KBM-7 (cell line): ENCODE measurements around the gene HBZ.
"Not testable (repeated sequence)": the region's sequence is repeated elsewhere in the genome, so short reads cannot be mapped to it uniquely, and the experiment has no call there.

Source experiments
- DNase-seq: peaks from one replicate; pipeline ENCODE4 v3.0.0-alpha.2; 2015
- in situ Hi-C: fragments of 300-500 bp; cut with MboI; formaldehyde crosslinking; loops from 2 replicates; pipeline ENCODE4 v1.14.3; 2020; ENCODE audit warnings: low sequenced_read_pairs, low pct_unique_long_range_greater_than_20kb, mixed read lengths

Gene HBZ

DNA sequence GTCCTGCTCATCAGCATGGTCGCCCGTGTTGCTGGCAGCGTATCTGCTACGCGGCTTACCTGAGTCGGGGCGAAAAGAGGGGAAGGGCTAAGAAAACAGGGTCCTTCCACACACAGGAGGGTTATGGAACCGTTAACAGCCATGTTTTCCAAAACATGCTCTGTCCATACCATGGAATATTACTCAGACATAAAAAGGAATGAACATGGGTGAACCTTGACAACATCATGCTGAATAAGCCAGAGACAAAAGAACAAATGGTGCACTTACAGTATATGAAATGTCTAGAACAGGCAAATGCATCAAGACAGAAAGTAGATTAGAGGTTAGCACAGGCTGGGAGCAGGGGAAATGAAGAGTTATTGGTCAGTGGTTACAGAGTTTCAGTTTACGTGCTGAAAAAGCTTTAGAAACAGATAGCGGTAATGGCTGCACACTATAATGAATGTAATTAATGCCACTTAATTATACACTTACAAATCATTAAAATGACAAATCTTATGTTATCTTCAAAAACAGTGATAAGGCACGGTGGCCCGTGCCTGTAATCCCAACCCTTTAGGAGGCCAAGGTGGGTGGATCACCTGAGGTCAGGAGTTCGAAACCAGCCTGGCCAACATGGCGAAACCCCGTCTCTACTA is 21.8 kb upstream of the HBZ start:
- in situ Hi-C loops = no loop called here
- no peak for DNase-seq

GRCh38 chr16:132120-132519 is 20.3 kb upstream of the HBZ start:
- DNase-seq = no peak
- in situ Hi-C loops = no loop called here

- in situ Hi-C loops = no loop called here
- DNase-seq = no peak
Observed at GRCh38 chr16:133716-134115, 18.7 kb upstream of the HBZ start.

GRCh38 chr16:138049-138417 is 14.4 kb upstream of the HBZ start:
- in situ Hi-C loops = no loop called here

GRCh38 chr16:140175-140857 is 12.1 kb upstream of the HBZ start:
- DNase-seq = no peak
- in situ Hi-C loops = no loop called here

More at GRCh38 chr16:138049-138417, 14.4 kb upstream of the HBZ start:
- no peak for DNase-seq

DNA sequence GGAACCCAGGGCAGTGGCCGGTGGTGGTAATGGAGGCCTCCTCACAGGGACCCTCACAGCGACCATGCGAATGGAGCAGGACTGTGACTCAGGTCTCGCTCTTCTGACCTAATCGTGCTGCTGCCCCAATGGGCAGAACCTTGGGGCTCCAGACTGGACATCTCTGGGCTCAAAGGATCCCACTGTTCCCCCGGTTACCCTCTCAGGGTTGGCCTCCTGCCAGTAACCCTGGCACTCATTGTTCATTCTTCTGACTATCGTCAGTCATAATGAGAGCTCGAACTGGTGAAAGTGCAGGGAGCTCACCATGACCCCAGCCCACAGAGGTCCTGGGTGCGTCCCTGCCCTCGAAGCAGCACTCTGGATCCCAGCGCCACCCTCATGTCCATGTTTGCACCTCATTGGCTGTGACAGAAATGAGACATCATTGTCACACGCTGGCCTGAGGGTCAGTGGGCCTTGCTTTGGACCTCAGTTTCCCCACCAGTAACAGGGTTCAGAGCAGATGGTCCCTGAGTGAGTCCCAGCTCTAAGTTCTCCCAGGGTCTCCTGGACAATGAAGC is 10.0 kb upstream of the HBZ start:
- in situ Hi-C loops = no loop called here
- no peak for DNase-seq

DNA sequence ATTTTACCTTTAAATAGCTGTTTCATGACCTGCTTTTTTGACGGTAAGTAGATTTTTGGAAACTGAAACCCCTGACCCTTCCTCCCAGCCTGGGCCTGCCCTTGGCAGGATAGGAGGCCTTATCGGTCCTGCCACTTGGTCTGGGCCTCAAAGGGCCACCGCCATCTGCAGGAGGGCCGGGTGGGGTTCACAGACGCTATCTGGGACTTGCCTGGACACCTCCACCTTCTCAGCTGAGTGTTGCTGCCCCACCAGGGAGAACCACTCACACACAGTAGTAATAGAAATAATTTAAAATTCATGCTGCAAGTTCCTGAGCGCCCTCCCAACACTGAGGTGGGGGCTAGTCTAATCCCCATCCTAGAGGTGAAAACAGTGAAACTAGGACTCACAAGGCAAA is 9.4 kb upstream of the HBZ start:
- in situ Hi-C loops = no loop called here
- DNase-seq = no peak

GRCh38 chr16:143456-143855 is 9.0 kb upstream of the HBZ start:
- no peak for DNase-seq
- in situ Hi-C loops = no loop called here

DNA sequence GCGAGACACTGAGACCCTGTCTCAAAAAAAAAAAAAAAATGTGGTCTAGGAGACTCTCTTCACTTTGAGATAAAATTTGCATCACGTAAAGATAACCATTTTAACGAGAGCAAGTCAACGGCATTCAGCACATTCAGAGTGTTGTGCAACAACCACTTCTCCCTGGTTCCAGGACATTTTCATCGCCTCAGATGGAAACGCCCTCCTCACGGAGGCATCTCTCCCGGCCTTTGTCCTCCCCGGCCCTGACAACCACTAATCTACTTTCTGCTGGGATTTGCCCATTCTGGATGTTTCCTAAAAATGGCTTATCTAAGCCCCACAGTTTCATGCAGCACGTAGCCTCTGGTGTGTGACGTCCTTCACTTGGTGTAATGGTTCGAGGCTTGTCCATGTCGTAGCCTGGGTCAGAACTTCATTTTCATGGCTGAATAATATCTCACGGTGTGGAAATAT is 7.6 kb upstream of the HBZ start:
- no peak for DNase-seq
- in situ Hi-C loops = no loop called here

- no peak for DNase-seq
Observed at GRCh38 chr16:146646-147045, 5.8 kb upstream of the HBZ start.

DNA sequence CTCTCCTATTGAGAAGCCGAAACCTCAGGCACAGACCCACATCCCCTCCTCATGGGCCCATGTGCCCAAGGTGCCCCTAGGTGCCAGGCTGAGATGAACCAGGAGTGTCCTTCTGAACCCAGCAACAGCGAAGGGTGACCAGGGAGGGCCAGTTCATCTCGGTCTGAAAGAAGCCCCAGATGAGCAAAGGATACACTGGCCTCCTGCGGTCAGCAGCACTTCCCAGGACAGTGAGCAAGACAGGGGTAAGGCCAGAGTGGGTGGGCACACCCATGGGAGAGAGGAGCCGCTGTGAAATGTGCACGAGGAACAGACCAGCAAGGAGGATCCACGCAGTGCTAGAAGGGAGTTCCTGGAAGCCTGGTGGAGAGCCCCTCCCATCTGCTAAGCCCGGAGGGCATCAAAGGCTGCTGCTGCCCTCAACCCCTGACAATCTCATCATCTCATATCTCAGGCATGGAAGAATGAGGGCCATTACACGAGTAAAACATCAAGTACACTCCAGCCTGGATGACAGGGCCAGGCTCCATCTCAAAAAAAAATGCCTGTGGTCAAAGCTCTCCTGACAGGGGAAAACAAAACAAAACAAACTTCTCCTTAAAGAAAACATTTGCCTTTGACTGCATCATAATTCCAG is 3.3 kb upstream of the HBZ start:
- in situ Hi-C loops = no loop called here
- DNase-seq = no peak

More at GRCh38 chr16:146646-147045, 5.8 kb upstream of the HBZ start:
- in situ Hi-C loops = no loop called here

DNA sequence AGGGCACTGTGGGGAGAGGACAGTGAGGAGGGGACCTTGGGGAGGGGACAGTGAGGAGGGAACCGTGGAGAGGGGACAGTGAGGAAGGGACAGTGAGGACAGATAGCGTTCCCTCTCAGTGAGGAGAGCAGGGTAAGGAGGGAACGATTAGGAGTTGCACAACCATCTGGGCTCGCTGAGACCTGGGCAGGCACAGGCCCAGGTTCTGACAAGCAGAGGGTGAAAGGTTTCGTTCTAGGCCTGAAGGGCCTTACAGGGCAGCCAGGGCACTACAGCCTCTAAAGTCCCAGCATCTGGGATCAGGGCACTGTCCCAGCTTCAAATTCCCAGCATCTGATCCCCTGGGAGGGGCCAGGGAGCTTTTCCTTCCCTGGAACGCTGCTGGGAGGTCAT is 681 bp downstream of the HBZ start:
- in situ Hi-C loops, DNase-seq: not testable (repeated sequence)

- in situ Hi-C loops, DNase-seq: not testable (repeated sequence)
Observed at GRCh38 chr16:153550-154216, 1.2 kb downstream of the HBZ start.

DNA sequence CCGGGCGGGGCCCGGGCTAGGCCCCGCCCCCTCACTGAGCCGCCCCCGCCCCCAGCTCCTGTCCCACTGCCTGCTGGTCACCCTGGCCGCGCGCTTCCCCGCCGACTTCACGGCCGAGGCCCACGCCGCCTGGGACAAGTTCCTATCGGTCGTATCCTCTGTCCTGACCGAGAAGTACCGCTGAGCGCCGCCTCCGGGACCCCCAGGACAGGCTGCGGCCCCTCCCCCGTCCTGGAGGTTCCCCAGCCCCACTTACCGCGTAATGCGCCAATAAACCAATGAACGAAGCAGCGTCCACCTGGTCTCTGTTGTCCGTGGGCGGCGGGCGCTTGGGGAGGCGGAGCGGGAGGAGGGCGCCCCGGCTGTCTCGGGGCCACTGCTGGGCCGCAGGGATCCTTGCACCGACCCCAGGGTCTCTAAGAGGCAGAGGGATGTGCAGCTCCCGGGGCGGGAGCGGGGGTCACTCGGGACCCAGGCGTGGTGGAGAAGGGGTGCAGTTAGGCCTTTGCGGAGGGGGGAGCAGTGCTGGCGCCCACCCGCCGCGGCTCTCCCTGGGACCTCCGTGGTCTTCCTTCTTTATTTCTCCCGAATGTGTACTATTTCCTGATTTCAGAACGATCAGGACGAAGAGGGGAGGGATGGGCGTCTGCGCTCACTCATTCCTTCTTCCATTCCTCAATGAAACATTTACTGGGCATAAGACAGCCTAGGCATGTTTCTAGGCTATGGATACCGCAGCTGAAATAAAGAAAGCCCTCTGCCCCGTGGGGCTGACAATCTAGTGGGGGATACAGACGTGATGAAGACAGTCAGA is 2.0 kb downstream of the HBZ start:
- peak; percentile 39 for DNase-seq
- in situ Hi-C loops = no loop called here

GRCh38 chr16:155031-155398 is 2.6 kb downstream of the HBZ start:
- in situ Hi-C loops = no loop called here

DNA sequence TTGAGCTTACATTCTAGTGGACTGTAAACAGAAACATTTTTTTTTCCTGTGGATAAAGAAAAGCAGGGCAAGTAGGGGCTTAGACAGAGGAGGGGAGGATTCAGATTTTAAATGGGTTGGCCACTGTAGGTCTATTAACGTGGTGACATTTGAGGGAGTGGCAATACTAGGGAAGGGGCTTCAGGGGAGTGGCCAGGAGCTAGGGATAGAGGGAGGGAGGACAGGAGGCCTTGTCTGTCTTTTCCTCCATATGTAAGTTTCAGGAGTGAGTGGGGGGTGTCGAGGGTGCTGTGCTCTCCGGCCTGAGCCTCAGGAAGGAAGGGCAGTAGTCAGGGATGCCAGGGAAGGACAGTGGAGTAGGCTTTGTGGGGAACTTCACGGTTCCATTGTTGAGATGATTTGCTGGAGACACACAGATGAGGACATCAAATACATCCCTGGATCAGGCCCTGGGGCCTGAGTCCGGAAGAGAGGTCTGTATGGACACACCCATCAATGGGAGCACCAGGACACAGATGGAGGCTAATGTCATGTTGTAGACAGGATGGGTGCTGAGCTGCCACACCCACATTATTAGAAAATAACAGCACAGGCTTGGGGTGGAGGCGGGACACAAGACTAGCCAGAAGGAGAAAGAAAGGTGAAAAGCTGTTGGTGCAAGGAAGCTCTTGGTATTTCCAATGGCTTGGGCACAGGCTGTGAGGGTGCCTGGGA is 6.8 kb downstream of the HBZ start:
- in situ Hi-C loops = no loop called here
- no peak for DNase-seq

More at GRCh38 chr16:155031-155398, 2.6 kb downstream of the HBZ start:
- DNase-seq = no peak

- in situ Hi-C loops, DNase-seq: not testable (repeated sequence)
Observed at GRCh38 chr16:160242-160641, 7.8 kb downstream of the HBZ start.

GRCh38 chr16:160691-161190 is 8.3 kb downstream of the HBZ start:
- in situ Hi-C loops = no loop called here
- DNase-seq = no peak
